Activated CD4-positive, alpha-beta memory T cell treated with anti-CD3 and anti-CD28 coated beads for 36 hours (primary cell): ENCODE measurements around the gene LYSMD3. TPM values are rescaled to one million over a fixed set of nuclear protein-coding genes. Genes with fewer than 3 reads are reported as not detected.

Experiments
- CTCF ChIA-PET: fragments of 350-600 bp; sonication (Branson Sonifier 250); formaldehyde crosslinking; loops from one replicate; lab custom pipeline; 2021; ENCODE audit warnings: antibody characterized with exemption, inconsistent platforms; lab: Charles Lee
- POLR2A ChIA-PET: fragments of 350-600 bp; sonication (Branson Sonifier 250); formaldehyde crosslinking; loops from one replicate; lab custom pipeline; 2021; ENCODE audit warnings: antibody characterized with exemption; lab: Charles Lee
- DNase-seq: peaks from one replicate; pipeline ENCODE4 v3.0.0-alpha.2; 2020
- H3K27ac Mint-ChIP-seq: one replicate; pipeline ENCODE4 v1.8.0; 2021; ENCODE audit warnings: mixed read lengths
- H3K27me3 Mint-ChIP-seq: one replicate; pipeline ENCODE4 v1.8.0; 2021; ENCODE audit warnings: mixed read lengths
- H3K36me3 Mint-ChIP-seq: one replicate; pipeline ENCODE4 v1.8.0; 2021; ENCODE audit warnings: mixed read lengths
- H3K4me1 Mint-ChIP-seq: one replicate; pipeline ENCODE4 v1.8.0; 2021; ENCODE audit warnings: low read depth, mixed read lengths
- H3K4me3 Mint-ChIP-seq: one replicate; pipeline ENCODE4 v1.8.0; 2021; ENCODE audit warnings: mild to moderate bottlenecking, mixed read lengths
- H3K9me3 Mint-ChIP-seq: one replicate; pipeline ENCODE4 v1.8.0; 2021; ENCODE audit warnings: mixed read lengths
- intact Hi-C: fragments of 100-400 bp; cut with micrococcal nuclease; formaldehyde crosslinking; loops from one replicate; pipeline ENCODE4 v1.15.1; 2023
- total RNA-seq, 2 experiments: library from RNA; stranded (reverse); gene quantifications; one replicate each; pipeline ENCODE4 v1.2.3, GENCODE V29; 2021

The LYSMD3 gene
- total RNA-seq, 2 experiments from 2014 or later: 12.6 to 13.0 TPM

DNA sequence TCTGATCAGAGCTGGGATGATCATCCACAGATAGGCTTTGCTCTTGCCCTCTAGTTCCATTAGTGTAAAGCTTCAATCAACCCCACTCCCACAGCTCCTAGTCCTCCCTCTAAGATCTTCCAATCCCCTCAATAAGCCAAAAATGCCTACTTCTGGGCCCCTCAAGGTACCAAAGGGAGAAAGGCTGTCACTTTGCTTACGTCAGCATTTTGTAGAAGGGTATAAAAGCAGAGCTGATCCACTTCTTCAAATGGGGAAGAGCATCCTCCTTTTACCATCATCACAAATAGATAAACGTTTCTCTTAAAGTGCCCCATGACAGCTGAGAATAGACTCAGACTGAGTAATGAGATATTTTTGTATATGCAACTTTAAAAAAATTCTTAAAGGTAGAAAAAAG is 16.1 kb upstream of the LYSMD3 start:
- no peaks in the 10 kb centered on the region for H3K36me3 Mint-ChIP-seq
- no peak overlapping the region for H3K27ac Mint-ChIP-seq
- H3K4me3 Mint-ChIP-seq: no peak overlapping the region
- no peaks in the 10 kb centered on the region for H3K9me3 Mint-ChIP-seq
- intact Hi-C loops: no loop called here
- ChIA-PET POLR2A (no interaction called here), CTCF (no interaction called here)
- no peaks in the 10 kb centered on the region for H3K4me1 Mint-ChIP-seq
- H3K27me3 Mint-ChIP-seq: peaks cover 14% of the 10 kb centered on the region
- no peak for DNase-seq

DNA sequence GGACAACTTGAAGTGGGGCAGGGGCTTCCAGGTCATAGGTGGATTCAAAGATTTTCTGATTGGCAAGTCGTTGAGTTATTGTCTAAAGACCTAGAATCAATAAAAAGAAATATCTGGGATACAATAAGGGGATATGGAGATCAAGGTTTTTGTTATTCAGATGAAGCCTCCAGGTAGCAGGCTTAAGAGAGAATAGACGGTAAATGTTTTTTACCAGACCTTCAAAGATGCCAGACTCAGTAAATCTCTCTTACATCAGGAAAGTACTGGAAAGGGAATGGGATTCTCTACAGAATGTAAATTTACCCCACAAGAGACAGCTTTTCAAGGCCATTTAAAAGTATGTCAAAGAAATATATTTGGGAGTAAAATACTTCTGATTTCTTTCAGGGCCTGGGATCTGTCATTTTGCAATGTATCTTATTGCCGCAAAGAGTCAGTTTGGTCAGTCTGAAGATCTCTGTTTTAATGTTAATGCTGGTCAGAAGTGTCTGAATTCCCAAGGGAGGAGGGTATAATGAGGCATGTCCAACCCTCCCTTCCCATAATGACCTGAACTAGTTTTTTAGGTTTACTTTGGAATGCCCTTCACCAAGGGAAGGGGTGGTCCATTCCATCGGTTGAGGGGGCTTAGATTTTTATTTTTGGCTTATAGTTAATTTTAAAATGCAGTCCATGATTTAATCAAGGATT is 13.6 kb upstream of the LYSMD3 start:
- intact Hi-C loops: no loop called here
- Mint-ChIP-seq H3K4me1 (no peaks in the 10 kb centered on the region), H3K36me3 (no peaks in the 10 kb centered on the region), H3K9me3 (no peaks in the 10 kb centered on the region), H3K27ac (no peak overlapping the region), H3K4me3 (no peak overlapping the region), H3K27me3 (peaks cover 12% of the 10 kb centered on the region)
- ChIA-PET POLR2A (no interaction called here), CTCF (no interaction called here)
- no peak for DNase-seq

- no peak for DNase-seq
- Mint-ChIP-seq H3K4me3 (no peak overlapping the region), H3K9me3 (no peaks in the 10 kb centered on the region), H3K27ac (no peak overlapping the region), H3K27me3 (peaks cover 20% of the 10 kb centered on the region), H3K4me1 (no peaks in the 10 kb centered on the region), H3K36me3 (no peaks in the 10 kb centered on the region)
- CTCF ChIA-PET: no interaction called here
- intact Hi-C loops: loop anchor here (5.0 kb wide), 1 partner anchor 1808 kb away; no protein-coding TSS in a partner anchor
- POLR2A ChIA-PET: no interaction called here
Observed at GRCh38 chr5:90534922-90535321, 5.5 kb upstream of the LYSMD3 start.

- H3K36me3 Mint-ChIP-seq: no peaks in the 10 kb centered on the region
- H3K27me3 Mint-ChIP-seq: peaks cover 20% of the 10 kb centered on the region
- POLR2A ChIA-PET: no interaction called here
- H3K27ac Mint-ChIP-seq: no peak overlapping the region
- H3K9me3 Mint-ChIP-seq: no peaks in the 10 kb centered on the region
- H3K4me1 Mint-ChIP-seq: no peaks in the 10 kb centered on the region
- intact Hi-C loops: loop anchor here (5.0 kb wide), 1 partner anchor 1806 kb away; no protein-coding TSS in a partner anchor
- no peak overlapping the region for H3K4me3 Mint-ChIP-seq
- no peak for DNase-seq
- CTCF ChIA-PET: no interaction called here
Observed at GRCh38 chr5:90533794-90534193, 4.4 kb upstream of the LYSMD3 start.

DNA sequence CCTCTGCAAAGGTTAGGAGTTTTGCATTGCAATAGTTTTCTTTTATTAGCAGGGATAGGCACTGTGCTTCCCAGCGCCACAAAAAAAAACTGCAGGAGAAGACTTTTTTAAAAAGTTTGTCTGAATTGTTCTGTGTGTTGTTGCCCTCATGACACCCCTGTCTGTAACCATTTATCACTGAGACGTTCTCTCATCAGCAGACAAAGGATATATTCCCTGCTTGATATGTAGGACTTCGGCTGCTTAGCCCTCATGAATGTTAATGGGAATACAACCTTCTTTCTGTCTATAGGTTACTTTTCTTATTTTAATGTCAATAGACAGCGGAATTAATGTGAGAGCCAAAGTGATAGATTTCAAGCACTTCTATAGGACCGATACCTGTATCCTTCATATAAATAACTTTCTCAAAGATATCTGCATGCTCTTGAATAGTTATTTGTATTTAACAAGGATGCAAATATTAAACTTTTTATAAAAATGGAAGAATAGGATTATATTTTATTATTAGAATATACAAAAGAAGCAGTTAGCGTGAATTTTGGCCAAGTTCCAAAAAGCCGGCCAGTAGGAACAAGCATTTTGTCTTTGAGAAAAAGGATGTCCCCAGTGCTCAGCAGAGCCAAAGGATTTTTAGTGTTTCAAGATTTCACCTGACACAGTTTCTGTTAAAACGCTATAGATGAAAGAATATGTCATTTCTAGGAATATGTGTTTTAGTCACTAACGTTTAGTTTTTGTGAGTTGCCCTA is 1.5 kb upstream of the LYSMD3 start:
- no peak for DNase-seq
- Mint-ChIP-seq H3K4me1 (peaks cover 24% of the 10 kb centered on the region), H3K9me3 (no peaks in the 10 kb centered on the region), H3K27ac (no peak overlapping the region), H3K36me3 (no peaks in the 10 kb centered on the region), H3K4me3 (no peak overlapping the region), H3K27me3 (peaks cover 19% of the 10 kb centered on the region)
- intact Hi-C loops: loop anchor here (1.0 to 5.0 kb wide), 2 partner anchors 92 to 1804 kb away; no protein-coding TSS in a partner anchor
- POLR2A ChIA-PET: no interaction called here
- CTCF ChIA-PET: interaction anchor here (0.7 to 3.7 kb wide), 15 partner anchors 10 to 1801 kb away, joined by 3 to 47 read pairs (median 3); partner anchors contain the start of genes MBLAC2 and POLR3G

GRCh38 chr5:90529939-90530677 is 724 bp upstream of the LYSMD3 start:
- peak overlapping the region; percentile 100 for H3K4me3 Mint-ChIP-seq
- ChIA-PET CTCF (interaction anchor here (0.6 to 3.7 kb wide), 21 partner anchors 10 to 1801 kb away, joined by 3 to 47 read pairs (median 3); partner anchors contain the start of genes CETN3, MBLAC2 and POLR3G), POLR2A (interaction anchor here (0.6 kb wide), 1 partner anchor 120 kb away, joined by 4 read pairs; no protein-coding TSS in a partner anchor)
- no peaks in the 10 kb centered on the region for H3K9me3 Mint-ChIP-seq
- peaks cover 1% of the 10 kb centered on the region for H3K36me3 Mint-ChIP-seq
- H3K27me3 Mint-ChIP-seq: peaks cover 12% of the 10 kb centered on the region
- H3K4me1 Mint-ChIP-seq: peaks cover 24% of the 10 kb centered on the region
- peak; percentile 73 for DNase-seq
- H3K27ac Mint-ChIP-seq: peak overlapping the region; percentile 96
- intact Hi-C loops: loop anchor here (1.0 to 10.0 kb wide), 6 partner anchors 56 to 1803 kb away; partner anchors contain the start of genes CETN3, MBLAC2 and POLR3G

- Mint-ChIP-seq H3K9me3 (no peaks in the 10 kb centered on the region), H3K27me3 (peaks cover 7% of the 10 kb centered on the region), H3K27ac (peak overlapping the region; percentile 80), H3K4me3 (peak overlapping the region; percentile 100), H3K4me1 (peaks cover 24% of the 10 kb centered on the region), H3K36me3 (peaks cover 3% of the 10 kb centered on the region)
- DNase-seq: peak; percentile 39
- intact Hi-C loops: loop anchor here (1.0 to 10.0 kb wide), 4 partner anchors 54 to 852 kb away; partner anchors contain the start of genes CETN3, MBLAC2 and POLR3G
- ChIA-PET POLR2A (interaction anchor here (0.5 to 2.4 kb wide), 2 partner anchors 54 to 120 kb away, joined by 3 to 12 read pairs; partner anchors contain the start of genes MBLAC2 and POLR3G), CTCF (interaction anchor here (1.2 to 3.7 kb wide), 7 partner anchors 52 to 1799 kb away, joined by 3 to 47 read pairs (median 6); partner anchors contain the start of genes CETN3, MBLAC2 and POLR3G)
Observed at GRCh38 chr5:90528601-90529193, 687 bp downstream of the LYSMD3 start.

DNA sequence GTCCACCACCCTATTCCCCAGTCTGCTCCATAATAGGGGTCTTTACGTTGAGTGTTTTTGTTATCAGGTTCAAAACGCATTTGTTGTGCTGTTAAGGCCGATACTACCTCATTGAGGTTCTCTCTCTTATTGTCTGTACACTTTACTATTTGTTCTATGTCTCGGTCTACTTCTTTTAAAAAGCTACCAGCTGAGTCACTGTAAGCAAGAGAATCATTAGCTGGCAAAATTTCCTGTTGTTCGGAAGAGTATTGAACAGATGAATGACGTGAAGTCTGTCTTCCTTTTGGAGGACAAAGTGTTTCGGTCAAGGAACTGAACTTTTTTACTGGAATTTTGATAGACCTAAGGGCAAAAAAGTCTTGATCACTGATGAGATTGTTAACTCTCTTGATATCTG is 10.3 kb downstream of the LYSMD3 start:
- Mint-ChIP-seq H3K36me3 (peaks cover 23% of the 10 kb centered on the region), H3K27ac (no peak overlapping the region)

GRCh38 chr5:90518661-90519060 is 10.7 kb downstream of the LYSMD3 start:
- no peaks in the 10 kb centered on the region for H3K27me3 Mint-ChIP-seq
- no peak overlapping the region for H3K27ac Mint-ChIP-seq
- CTCF ChIA-PET: interaction anchor here (0.8 kb wide), 1 partner anchor 79 kb away, joined by 4 read pairs; no protein-coding TSS in a partner anchor
- H3K36me3 Mint-ChIP-seq: peaks cover 23% of the 10 kb centered on the region
- no peak overlapping the region for H3K4me3 Mint-ChIP-seq
- intact Hi-C loops: no loop called here
- H3K4me1 Mint-ChIP-seq: peaks cover 9% of the 10 kb centered on the region
- no peak for DNase-seq
- no peaks in the 10 kb centered on the region for H3K9me3 Mint-ChIP-seq
- POLR2A ChIA-PET: no interaction called here

More for the DNA sequence above, 10.3 kb downstream of the LYSMD3 start:
- DNase-seq: no peak
- intact Hi-C loops: no loop called here
- Mint-ChIP-seq H3K4me1 (peaks cover 9% of the 10 kb centered on the region), H3K9me3 (no peaks in the 10 kb centered on the region), H3K4me3 (no peak overlapping the region), H3K27me3 (no peaks in the 10 kb centered on the region)
- ChIA-PET POLR2A (no interaction called here), CTCF (interaction anchor here (1.4 kb wide), 1 partner anchor 11 kb away, joined by 3 read pairs; no protein-coding TSS in a partner anchor)

GRCh38 chr5:90514520-90514919 is 14.9 kb downstream of the LYSMD3 start:
- ChIA-PET POLR2A (no interaction called here), CTCF (no interaction called here)
- peaks cover 9% of the 10 kb centered on the region for H3K4me1 Mint-ChIP-seq
- intact Hi-C loops: no loop called here
- no peak for DNase-seq
- H3K4me3 Mint-ChIP-seq: no peak overlapping the region
- no peaks in the 10 kb centered on the region for H3K27me3 Mint-ChIP-seq
- no peak overlapping the region for H3K27ac Mint-ChIP-seq
- H3K9me3 Mint-ChIP-seq: no peaks in the 10 kb centered on the region
- H3K36me3 Mint-ChIP-seq: peaks cover 12% of the 10 kb centered on the region

GRCh38 chr5:90510438-90510837 is 18.9 kb downstream of the LYSMD3 start:
- Mint-ChIP-seq H3K9me3 (no peaks in the 10 kb centered on the region), H3K27ac (no peak overlapping the region), H3K4me3 (no peak overlapping the region), H3K27me3 (no peaks in the 10 kb centered on the region), H3K4me1 (peaks cover 5% of the 10 kb centered on the region), H3K36me3 (peaks cover 2% of the 10 kb centered on the region)
- ChIA-PET POLR2A (no interaction called here), CTCF (no interaction called here)
- intact Hi-C loops: no loop called here
- DNase-seq: no peak
